ENCODE measurements around the gene LRRC74B.

The LRRC74B gene

GRCh38 chr22:21105294-21105693, 59.5 kb downstream of the LRRC74B start:
- DNase-seq, result no peak

GRCh38 chr22:21106000-21106399, 60.3 kb downstream of the LRRC74B start:
- no peak for DNase-seq

GRCh38 chr22:21108379-21109115, 62.8 kb downstream of the LRRC74B start:
- no peak for DNase-seq

Data from NCI-H2029 (cell line).